Measurements from ENCODE around the gene FAM181B. TPM values are rescaled to one million over a fixed set of nuclear protein-coding genes. Genes with fewer than 3 reads are reported as not detected.

The FAM181B gene
- 0.09 TPM in 1 of 2 replicates, not detected in the other for total RNA-seq (ENCODE audit: low replicate concordance)

- Mint-ChIP-seq H3K4me1 (peaks cover 53% of the 10 kb centered on the region), H3K27ac (peak within 1 kb of the TSS; percentile 72), H3K36me3 (peaks cover 3% of the 10 kb centered on the region), H3K9me3 (no peaks in the 10 kb centered on the region), H3K27me3 (ENCODE audit: insufficient read depth, low read depth) (peaks cover 28% of the 10 kb centered on the region), H3K4me3 (peak within 1 kb of the TSS; percentile 90)
- peak within 1 kb of the TSS; percentile 84 for H3K4me2 ChIP-seq
- H3K27ac ChIP-seq: no peak within 1 kb of the TSS
- H3K4me3 ChIP-seq: peak within 1 kb of the TSS; percentile 59
- H3F3A ChIP-seq (ENCODE audit: low read depth): peaks cover 31% of the 10 kb centered on the region
- peak within 1 kb of the TSS; percentile 54 for H2AFZ ChIP-seq (replicated peaks)
- H3K79me2 ChIP-seq (ENCODE audit: low read depth): no peaks in the 10 kb centered on the region
- peaks cover 31% of the 10 kb centered on the region for H3K4me1 ChIP-seq
- no peak within 1 kb of the TSS for H3K9ac ChIP-seq
- peaks cover 100% of the 10 kb centered on the region for H3K27me3 ChIP-seq
- peak; percentile 93 for DNase-seq (ENCODE audit: low spot score)
- no peaks in the 10 kb centered on the region for H3K36me3 ChIP-seq
- TF ChIP-seq EZH2phosphoT487 (IDR thresholded peaks at IDR 0.05): peak; percentile 25
- no peak for TF ChIP-seq CTCF (IDR thresholded peaks at IDR 0.05)
- H4K20me1 ChIP-seq (ENCODE audit: low read depth): peaks cover 36% of the 10 kb centered on the region
- no peaks in the 10 kb centered on the region for H3K9me3 ChIP-seq (ENCODE audit: low read depth)
Observed at GRCh38 chr11:82733444-82734119, at the start of gene FAM181B. TSS of gene FAM181B (minus strand) at chr11:82733864. CDS start at chr11:82733729, 135 bp downstream.

GRCh38 chr11:82782825-82783374 lies 49.2 kb upstream of the FAM181B start:
- no peak overlapping the region for H3K4me3 ChIP-seq
- no peak for DNase-seq (ENCODE audit: low spot score)
- no peaks in the 10 kb centered on the region for H4K20me1 ChIP-seq (ENCODE audit: low read depth)
- no peaks in the 10 kb centered on the region for H3K79me2 ChIP-seq (ENCODE audit: low read depth)
- Mint-ChIP-seq H3K9me3 (peaks cover 13% of the 10 kb centered on the region), H3K4me3 (no peak overlapping the region), H3K4me1 (peaks cover 2% of the 10 kb centered on the region), H3K27me3 (ENCODE audit: insufficient read depth, low read depth) (peaks cover 3% of the 10 kb centered on the region), H3K27ac (no peak overlapping the region), H3K36me3 (peaks cover 1% of the 10 kb centered on the region)
- no peak overlapping the region for H3K27ac ChIP-seq
- no peaks in the 10 kb centered on the region for H3K36me3 ChIP-seq
- H3K4me1 ChIP-seq: no peaks in the 10 kb centered on the region
- no peak for TF ChIP-seq CTCF (IDR thresholded peaks at IDR 0.05)
- TF ChIP-seq EZH2phosphoT487 (IDR thresholded peaks at IDR 0.05): no peak
- TF ChIP-seq EZH2 (IDR thresholded peaks at IDR 0.05): no peak
- H3K9ac ChIP-seq: no peak overlapping the region
- H3K27me3 ChIP-seq: peaks cover 50% of the 10 kb centered on the region
- H3F3A ChIP-seq (ENCODE audit: low read depth): no peaks in the 10 kb centered on the region
- no peaks in the 10 kb centered on the region for H3K9me3 ChIP-seq (ENCODE audit: low read depth)
- H2AFZ ChIP-seq (replicated peaks): no peak overlapping the region
- H3K4me2 ChIP-seq: no peak overlapping the region

- no peak for DNase-seq (ENCODE audit: low spot score)
- Histone ChIP-seq H3K9me3 (ENCODE audit: low read depth) (no peaks in the 10 kb centered on the region), H4K20me1 (ENCODE audit: low read depth) (no peaks in the 10 kb centered on the region), H3K27me3 (peaks cover 61% of the 10 kb centered on the region), H2AFZ (replicated peaks) (no peak overlapping the region), H3K4me1 (no peaks in the 10 kb centered on the region), H3K4me3 (no peak overlapping the region), H3K27ac (no peak overlapping the region), H3F3A (ENCODE audit: low read depth) (no peaks in the 10 kb centered on the region), H3K79me2 (ENCODE audit: low read depth) (no peaks in the 10 kb centered on the region), H3K36me3 (no peaks in the 10 kb centered on the region), H3K9ac (no peak overlapping the region), H3K4me2 (no peak overlapping the region)
- H3K27me3 Mint-ChIP-seq (ENCODE audit: insufficient read depth, low read depth): peaks cover 2% of the 10 kb centered on the region
- no peak overlapping the region for H3K27ac Mint-ChIP-seq
- no peak overlapping the region for H3K4me3 Mint-ChIP-seq
- no peaks in the 10 kb centered on the region for H3K4me1 Mint-ChIP-seq
- peaks cover 33% of the 10 kb centered on the region for H3K9me3 Mint-ChIP-seq
- TF ChIP-seq EZH2phosphoT487 (IDR thresholded peaks at IDR 0.05): no peak
- TF ChIP-seq CTCF (IDR thresholded peaks at IDR 0.05): no peak
- TF ChIP-seq EZH2 (IDR thresholded peaks at IDR 0.05): no peak
- H3K36me3 Mint-ChIP-seq: peaks cover 5% of the 10 kb centered on the region
Observed at GRCh38 chr11:82778776-82779175, 45.1 kb upstream of the FAM181B start.

All from neural progenitor cell (in vitro differentiated cells).